Stimulated activated CD8-positive, alpha-beta memory T cell treated with anti-CD3 and anti-CD28 coated beads, Interleukin-12 subunit alpha, Interleukin-12 subunit beta, amount 100 ng/mL, for 24 hours (primary cell): Measurements from ENCODE around the gene VPS4A.
"Not testable (repeated sequence)": the region's sequence is repeated elsewhere in the genome, so short reads cannot be mapped to it uniquely, and the experiment has no call there.

Experiments used
- DNase-seq: peaks from one replicate; pipeline ENCODE4 v3.0.0-alpha.2; 2020; ENCODE audit errors: extremely low read depth

VPS4A gene

GRCh38 chr16:69327585-69328310 is 16.6 kb downstream of the VPS4A start:
- DNase-seq = no peak

GRCh38 chr16:69328854-69329316 is 17.7 kb downstream of the VPS4A start:
- DNase-seq = no peak

- no peak for DNase-seq
Measured at GRCh38 chr16:69329369-69330285, 18.5 kb downstream of the VPS4A start.

GRCh38 chr16:69330286-69331109 is 19.3 kb downstream of the VPS4A start, which contains the start of gene PDF:
TSS of gene PDF (minus strand) at chr16:69330588. CDS start at chr16:69330570, 18 bp downstream.
- peak; percentile 76 for DNase-seq

- no peak for DNase-seq
Measured at GRCh38 chr16:69334696-69335095, 23.5 kb downstream of the VPS4A start.

- DNase-seq = no peak
Measured at GRCh38 chr16:69338557-69339288, 27.6 kb downstream of the VPS4A start.

GRCh38 chr16:69339289-69340094 is 28.3 kb downstream of the VPS4A start, which contains the start of the genes COG8 and NIP7:
TSS of gene COG8 (minus strand) at chr16:69339564. CDS start at chr16:69339552, 12 bp downstream.
TSS of gene NIP7 (plus strand) at chr16:69339772. CDS start at chr16:69339830, 58 bp downstream.
- peak; percentile 75 for DNase-seq

- no peak for DNase-seq
Measured at GRCh38 chr16:69340095-69340644, 29.0 kb downstream of the VPS4A start.

- no peak for DNase-seq
Measured at GRCh38 chr16:69344171-69344570, 33.0 kb downstream of the VPS4A start.

GRCh38 chr16:69345923-69346322 is 34.8 kb downstream of the VPS4A start:
- DNase-seq = no peak

- DNase-seq = no peak
Measured at GRCh38 chr16:69346683-69347082, 35.5 kb downstream of the VPS4A start.

- DNase-seq = no peak
Measured at GRCh38 chr16:69348222-69348621, 37.1 kb downstream of the VPS4A start.

- no peak for DNase-seq
Measured at GRCh38 chr16:69349536-69349935, 38.4 kb downstream of the VPS4A start.

- DNase-seq = no peak
Measured at GRCh38 chr16:69350536-69351133, 39.5 kb downstream of the VPS4A start.

GRCh38 chr16:69351309-69352027 is 40.3 kb downstream of the VPS4A start, which contains the start of gene TMED6:
TSS of gene TMED6 (minus strand) at chr16:69351786. CDS start at chr16:69351753, 33 bp downstream.
- DNase-seq = no peak

GRCh38 chr16:69360070-69360469 is 48.9 kb downstream of the VPS4A start:
- not testable (repeated sequence) for DNase-seq

GRCh38 chr16:69363281-69363717 is 52.1 kb downstream of the VPS4A start:
- DNase-seq = no peak

GRCh38 chr16:69364088-69364487 is 52.9 kb downstream of the VPS4A start:
- no peak for DNase-seq
